Measurements from ENCODE around the gene DIAPH2. TPM values are rescaled to one million over a fixed set of nuclear protein-coding genes. Genes with fewer than 3 reads are reported as not detected.
A peak's percentile ranks its signal among the peaks of the same experiment; 100 is the strongest.

Gene DIAPH2
- total RNA-seq, 1 donor from 2014 or later: 34.2 TPM

- TF ChIP-seq CTCF (IDR thresholded peaks at IDR 0.05): no peak
- DNase-seq (no peak), ATAC-seq (peak; percentile 41 to 89)
- H3K36me3 ChIP-seq: no peaks in the 10 kb centered on the region
- H3K9me3 ChIP-seq: no peaks in the 10 kb centered on the region
- H3K27ac ChIP-seq: no peak overlapping the region
- no peaks in the 10 kb centered on the region for H3K4me1 ChIP-seq
- no peak overlapping the region for H3K4me3 ChIP-seq
- H3K27me3 ChIP-seq (ENCODE audit: low read depth): no peaks in the 10 kb centered on the region
- intact Hi-C loops (cut with DNase I): no loop called here
Measured at GRCh38 chrX:97366237-97366636, 681.6 kb downstream of the DIAPH2 start.

- intact Hi-C loops (cut with DNase I): no loop called here
- no peaks in the 10 kb centered on the region for H3K36me3 ChIP-seq
- H3K4me3 ChIP-seq: no peak overlapping the region
- H3K27me3 ChIP-seq (ENCODE audit: low read depth): no peaks in the 10 kb centered on the region
- TF ChIP-seq CTCF (IDR thresholded peaks at IDR 0.05): no peak
- H3K4me1 ChIP-seq: no peaks in the 10 kb centered on the region
- DNase-seq (no peak), ATAC-seq (peak in 1 of 2 donors; percentile 52)
- no peaks in the 10 kb centered on the region for H3K9me3 ChIP-seq
- H3K27ac ChIP-seq: no peak overlapping the region
Measured at GRCh38 chrX:97367125-97367524, 682.5 kb downstream of the DIAPH2 start.

- H3K27me3 ChIP-seq (ENCODE audit: low read depth): no peaks in the 10 kb centered on the region
- ATAC-seq: no peak
- H3K4me3 ChIP-seq: no peak overlapping the region
- H3K9me3 ChIP-seq: no peaks in the 10 kb centered on the region
- no peak for TF ChIP-seq CTCF (IDR thresholded peaks at IDR 0.05)
- no peak for DNase-seq
- H3K27ac ChIP-seq: no peak overlapping the region
- H3K4me1 ChIP-seq: no peaks in the 10 kb centered on the region
- no peaks in the 10 kb centered on the region for H3K36me3 ChIP-seq
- intact Hi-C loops (cut with DNase I): no loop called here
Measured at GRCh38 chrX:97369947-97370346, 685.3 kb downstream of the DIAPH2 start.

- no peak for TF ChIP-seq CTCF (IDR thresholded peaks at IDR 0.05)
- no peak for DNase-seq
- intact Hi-C loops (cut with DNase I): no loop called here
- peak; percentile 70 to 84 for ATAC-seq
- H3K36me3 ChIP-seq: no peaks in the 10 kb centered on the region
- H3K4me1 ChIP-seq: no peaks in the 10 kb centered on the region
- H3K4me3 ChIP-seq: no peak overlapping the region
- H3K27me3 ChIP-seq (ENCODE audit: low read depth): no peaks in the 10 kb centered on the region
- H3K27ac ChIP-seq: no peak overlapping the region
- no peaks in the 10 kb centered on the region for H3K9me3 ChIP-seq
Measured at GRCh38 chrX:97372001-97372766, 687.5 kb downstream of the DIAPH2 start.

GRCh38 chrX:97374266-97374665, 689.6 kb downstream of the DIAPH2 start:
- H3K27ac ChIP-seq: no peak overlapping the region
- H3K4me1 ChIP-seq: no peaks in the 10 kb centered on the region
- no peak overlapping the region for H3K4me3 ChIP-seq
- no peak for TF ChIP-seq CTCF (IDR thresholded peaks at IDR 0.05)
- intact Hi-C loops (cut with DNase I): no loop called here
- H3K27me3 ChIP-seq (ENCODE audit: low read depth): no peaks in the 10 kb centered on the region
- H3K36me3 ChIP-seq: no peaks in the 10 kb centered on the region
- no peaks in the 10 kb centered on the region for H3K9me3 ChIP-seq
- no peak for DNase-seq
- ATAC-seq: peak in 1 of 2 donors; percentile 78

Data from lower lobe of right lung (tissue), 2 donors.